GM19035 (cell line): ENCODE measurements around the gene CSK.
"Not testable (repeated sequence)": the region's sequence is repeated elsewhere in the genome, so short reads cannot be mapped to it uniquely, and the experiment has no call there.

ENCODE experiments used
- ATAC-seq: cut with Tn5 transposase; IDR thresholded peaks from one replicate; pipeline ENCODE4 v1.9.1; 2021; ENCODE audit not compliant: unreplicated experiment

CSK gene

DNA sequence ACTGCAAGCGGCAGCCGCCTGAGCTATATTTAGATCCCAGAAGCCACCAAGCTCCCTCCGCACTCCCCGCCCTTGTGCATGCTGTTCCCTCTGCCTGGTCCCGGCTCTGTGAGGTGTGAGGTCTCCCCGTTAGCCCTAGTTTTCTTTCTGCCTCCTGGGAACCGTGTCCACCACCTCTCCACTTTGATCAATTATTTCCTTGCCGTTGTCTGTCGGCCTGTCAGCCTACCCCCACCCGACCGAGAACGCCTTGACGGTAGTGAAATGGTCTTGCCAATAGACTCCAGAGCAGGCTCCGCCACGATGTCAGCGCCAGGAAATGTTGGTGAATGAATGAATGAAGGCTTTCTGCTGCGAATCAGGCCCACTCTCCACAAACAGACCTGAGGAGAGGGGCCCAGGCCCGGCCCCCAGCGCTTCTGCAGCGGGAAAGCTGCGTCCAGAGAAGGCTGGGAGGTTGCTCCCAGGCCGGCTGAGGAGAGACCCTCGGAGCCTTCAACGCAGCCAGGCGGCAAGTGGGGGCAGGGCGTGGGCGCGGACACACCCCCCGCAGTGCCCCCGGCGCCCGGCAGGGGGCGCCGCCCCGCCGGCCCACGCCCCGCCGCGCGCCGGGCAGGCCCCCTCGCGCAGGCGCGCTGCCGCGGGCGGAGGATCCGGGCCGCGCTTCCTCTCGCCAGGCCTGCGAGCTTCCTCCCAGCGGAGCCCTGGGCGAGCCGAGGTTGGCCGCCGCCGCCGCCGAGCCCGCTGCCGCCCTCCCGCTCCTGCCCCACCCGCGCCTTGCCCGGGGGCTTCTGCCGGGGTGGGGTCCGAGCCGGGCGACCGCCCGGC, at the start of gene CSK:
CSK (plus strand) TSS at position 650 of the 828 bp plus-strand sequence. CDS start 16,218 bp downstream, outside the sequence.
- ATAC-seq: peak; percentile 42

DNA sequence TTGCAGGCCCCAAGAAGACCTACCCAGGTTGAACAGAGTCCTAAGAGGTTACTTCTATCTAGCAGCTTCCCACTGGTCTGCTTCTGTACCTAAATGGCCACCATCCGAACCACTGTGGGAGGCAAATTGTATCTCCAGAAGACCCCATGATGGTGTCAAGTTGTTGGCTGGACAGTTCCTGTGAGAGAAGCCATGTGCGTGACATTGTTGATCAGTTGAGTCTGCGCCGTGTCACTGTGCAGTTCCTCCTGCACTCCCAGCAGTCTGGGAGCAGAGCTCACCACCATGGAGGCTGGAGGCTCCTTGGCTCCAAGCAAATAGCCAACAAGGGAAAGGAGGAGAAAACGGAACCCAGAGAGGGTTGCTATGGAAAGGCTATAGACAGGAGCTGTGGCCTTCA, 49.0 kb upstream of the CSK start:
- no peak for ATAC-seq

DNA sequence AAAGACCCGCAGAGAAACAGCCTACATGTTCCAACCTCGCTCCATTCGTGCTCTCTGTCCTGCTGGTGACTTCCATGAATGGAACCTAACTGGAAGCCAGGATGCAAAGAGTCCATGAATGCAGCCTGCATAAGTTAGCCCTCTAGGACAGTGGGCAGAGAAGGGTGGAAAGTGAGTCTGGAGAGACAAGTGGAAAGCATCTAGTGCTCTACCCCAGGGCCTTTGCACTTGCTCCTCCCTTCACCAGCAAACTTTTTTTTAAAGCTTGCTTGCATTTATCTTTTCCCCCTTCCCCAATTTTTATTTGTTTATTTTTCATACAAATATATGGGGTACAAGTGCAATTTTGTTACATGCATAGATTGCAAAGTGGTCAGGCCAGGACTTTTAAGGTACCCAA, 48.6 kb upstream of the CSK start:
- no peak for ATAC-seq

DNA sequence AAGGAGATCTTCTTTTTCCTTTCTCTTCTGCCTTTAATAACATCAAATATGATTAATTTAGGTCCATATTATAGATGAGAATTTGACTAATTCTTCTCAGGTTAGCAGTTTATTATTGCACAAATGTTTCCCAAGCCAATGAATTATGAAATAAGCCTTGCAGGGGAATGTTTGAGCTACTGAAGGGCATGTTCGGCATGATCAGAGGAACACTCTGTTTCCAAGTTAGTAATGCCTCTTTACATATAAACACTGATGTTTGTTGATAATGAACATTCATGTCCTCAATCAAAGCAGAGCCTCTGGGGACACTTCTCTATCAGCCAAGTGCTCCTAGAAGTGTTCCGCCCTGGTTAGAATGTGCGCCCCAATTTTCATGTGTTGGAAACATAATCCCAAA, 46.6 kb upstream of the CSK start:
- ATAC-seq: no peak

DNA sequence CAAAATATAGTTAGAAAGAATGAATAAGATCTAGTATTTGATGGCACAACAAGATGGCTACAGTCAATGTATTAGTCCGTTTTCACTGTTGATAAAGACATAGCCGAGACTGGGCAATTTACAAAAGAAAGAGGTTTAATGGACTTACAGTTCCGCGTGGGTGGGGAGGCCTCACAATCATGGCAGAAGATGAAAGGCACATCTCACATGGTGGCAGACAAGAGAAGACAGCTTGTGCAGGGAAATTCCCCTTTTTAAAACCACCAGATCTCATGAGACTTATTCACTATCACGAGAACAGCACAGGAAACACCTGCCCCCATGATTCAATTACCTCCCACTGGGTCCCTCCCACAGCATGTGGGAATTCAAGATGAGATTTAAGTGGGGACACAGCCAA, 43.6 kb upstream of the CSK start:
- not testable (repeated sequence) for ATAC-seq

DNA sequence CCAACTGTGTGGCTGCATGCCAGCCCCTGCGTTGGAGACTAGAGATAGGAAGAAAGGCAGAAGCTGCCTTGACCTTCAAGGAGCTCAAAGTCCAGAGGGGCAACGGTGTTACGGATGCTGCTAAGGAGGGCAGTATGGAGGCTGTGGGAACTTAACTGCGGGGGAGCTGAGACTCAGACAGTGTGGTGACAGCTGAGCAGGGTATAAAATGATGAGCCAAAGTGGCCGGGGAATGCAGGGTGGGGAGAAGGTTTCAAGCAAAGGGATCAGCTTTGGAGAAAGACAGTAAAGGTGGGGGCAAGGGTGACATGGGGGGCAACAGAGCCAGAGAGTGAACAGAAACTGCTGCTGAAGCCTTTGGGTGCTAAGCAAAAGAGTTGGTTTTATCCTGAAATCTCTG, 39.5 kb upstream of the CSK start:
- ATAC-seq: no peak

DNA sequence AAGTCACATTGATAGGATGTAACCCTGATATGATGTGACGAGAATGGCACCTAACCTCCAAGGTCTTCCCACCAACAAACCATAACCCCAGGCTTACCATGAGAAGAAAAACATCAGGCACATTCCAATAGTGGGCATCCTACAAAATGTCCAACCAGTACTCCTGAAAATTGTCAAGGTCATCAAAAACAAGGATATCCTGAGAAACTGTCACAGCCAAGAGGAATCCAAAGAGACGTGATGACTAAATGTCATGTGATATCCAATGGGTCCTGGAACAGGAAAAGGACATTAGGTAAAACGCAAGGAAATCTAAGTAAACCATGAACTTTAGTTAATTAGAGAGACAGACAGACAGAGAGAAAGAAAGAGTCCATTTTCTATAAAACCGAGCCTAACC, 35.5 kb upstream of the CSK start:
- no peak for ATAC-seq

DNA sequence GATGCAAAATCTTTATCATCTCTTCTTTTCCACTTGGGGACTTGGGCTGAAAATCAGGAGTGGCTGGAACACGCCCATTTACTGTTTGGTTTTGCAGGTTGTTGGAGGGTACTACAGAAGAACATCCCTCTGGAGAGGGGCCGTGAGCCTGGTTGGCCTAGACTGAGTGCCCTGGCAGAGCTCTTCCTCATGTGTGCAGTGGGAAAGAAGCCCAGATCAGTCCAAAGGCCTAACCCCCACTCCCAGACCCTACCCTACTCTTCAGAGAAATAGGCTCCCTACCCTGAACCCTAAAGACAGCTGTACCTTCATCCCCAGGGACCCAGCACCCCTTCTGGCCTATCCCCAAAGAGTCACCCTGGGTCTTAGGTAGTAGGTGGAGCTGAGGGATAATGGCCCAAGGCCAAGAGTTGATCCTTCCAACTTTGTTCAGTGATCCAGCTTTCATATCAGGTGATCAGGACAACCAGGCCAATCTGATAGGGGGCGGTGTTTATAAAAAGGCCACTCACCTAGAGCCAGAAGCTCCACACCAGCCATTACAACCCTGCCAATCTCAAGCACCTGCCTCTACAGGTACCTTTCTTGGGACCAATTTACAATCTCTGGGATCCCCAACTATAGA, 33.4 kb upstream of the CSK start, which contains the start of gene CYP1A2:
CYP1A2 (plus strand) TSS at position 524 of the 625 bp plus-strand sequence. CDS start 894 bp downstream, outside the sequence.
- no peak for ATAC-seq

DNA sequence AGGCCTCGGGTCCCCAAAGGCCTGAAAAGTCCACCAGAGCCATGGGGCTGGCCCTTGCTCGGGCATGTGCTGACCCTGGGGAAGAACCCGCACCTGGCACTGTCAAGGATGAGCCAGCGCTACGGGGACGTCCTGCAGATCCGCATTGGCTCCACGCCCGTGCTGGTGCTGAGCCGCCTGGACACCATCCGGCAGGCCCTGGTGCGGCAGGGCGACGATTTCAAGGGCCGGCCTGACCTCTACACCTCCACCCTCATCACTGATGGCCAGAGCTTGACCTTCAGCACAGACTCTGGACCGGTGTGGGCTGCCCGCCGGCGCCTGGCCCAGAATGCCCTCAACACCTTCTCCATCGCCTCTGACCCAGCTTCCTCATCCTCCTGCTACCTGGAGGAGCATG, 32.0 kb upstream of the CSK start:
- no peak for ATAC-seq

DNA sequence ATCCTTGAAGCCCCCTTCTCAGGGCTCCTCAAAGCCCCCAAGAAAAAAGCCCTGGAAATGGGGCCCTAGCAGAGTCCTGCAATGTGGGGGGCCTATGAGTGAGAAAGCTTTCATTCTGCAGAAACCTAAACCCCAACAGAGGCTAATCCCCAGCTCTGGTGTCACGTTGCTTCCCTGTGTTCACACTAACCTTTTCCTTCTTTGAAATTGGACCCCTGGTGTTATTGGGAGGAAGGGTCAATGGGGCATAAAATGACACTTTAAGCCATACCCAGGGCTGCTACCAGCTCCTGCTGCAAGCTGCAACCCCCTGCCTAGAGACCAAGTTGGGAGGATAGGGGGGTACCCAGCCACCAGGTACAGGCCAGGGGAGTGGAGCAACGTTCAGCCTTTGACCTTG, 31.1 kb upstream of the CSK start:
- ATAC-seq: no peak

DNA sequence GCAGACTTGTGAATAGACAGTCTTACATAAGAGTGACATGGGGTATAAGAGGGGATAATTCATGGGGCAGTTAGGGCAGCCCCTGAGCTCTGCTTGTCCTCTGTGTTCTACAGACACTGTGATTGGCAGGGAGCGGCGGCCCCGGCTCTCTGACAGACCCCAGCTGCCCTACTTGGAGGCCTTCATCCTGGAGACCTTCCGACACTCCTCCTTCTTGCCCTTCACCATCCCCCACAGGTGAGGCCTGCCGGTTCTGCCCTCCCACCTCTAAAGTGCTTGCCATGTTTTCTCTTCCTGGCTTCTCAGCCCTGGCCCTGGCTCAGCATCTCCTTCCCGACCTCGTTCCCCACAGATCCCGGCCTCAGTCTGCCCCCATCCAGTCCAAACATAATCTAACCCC, 29.9 kb upstream of the CSK start:
- no peak for ATAC-seq

DNA sequence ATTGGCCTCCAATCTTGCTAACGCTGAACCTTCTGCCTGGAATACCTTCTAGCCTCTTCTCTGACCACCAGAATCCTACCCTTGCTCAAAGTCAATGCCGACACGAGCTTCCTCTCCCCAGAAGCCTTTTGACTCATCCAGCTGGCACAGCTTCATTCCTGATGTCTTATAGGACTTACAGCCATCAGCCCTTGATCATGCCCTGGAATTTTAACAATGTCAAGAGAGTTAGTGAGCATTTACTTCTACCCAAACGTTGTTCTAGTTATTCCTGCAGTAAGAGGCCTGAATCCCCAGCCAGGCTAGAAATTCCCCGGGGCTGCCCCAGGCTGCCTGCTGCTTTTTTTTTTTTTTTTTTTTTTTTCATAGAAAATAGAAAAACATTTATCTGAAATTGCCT, 29.3 kb upstream of the CSK start:
- no peak for ATAC-seq

DNA sequence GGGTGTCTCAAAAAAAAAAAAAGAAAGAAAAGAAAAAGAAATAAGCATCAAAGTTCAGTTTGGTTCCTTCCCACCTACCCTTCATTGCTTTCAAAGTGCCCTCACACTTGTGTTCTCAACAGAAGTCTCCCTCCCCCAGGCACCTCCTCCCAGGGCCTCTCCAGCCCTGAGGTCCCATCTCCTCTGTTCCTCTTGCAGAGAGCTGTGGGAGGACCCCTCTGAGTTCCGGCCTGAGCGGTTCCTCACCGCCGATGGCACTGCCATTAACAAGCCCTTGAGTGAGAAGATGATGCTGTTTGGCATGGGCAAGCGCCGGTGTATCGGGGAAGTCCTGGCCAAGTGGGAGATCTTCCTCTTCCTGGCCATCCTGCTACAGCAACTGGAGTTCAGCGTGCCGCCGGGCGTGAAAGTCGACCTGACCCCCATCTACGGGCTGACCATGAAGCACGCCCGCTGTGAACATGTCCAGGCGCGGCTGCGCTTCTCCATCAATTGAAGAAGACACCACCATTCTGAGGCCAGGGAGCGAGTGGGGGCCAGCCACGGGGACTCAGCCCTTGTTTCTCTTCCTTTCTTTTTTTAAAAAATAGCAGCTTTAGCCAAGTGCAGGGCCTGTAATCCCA, 27.2 kb upstream of the CSK start:
- no peak for ATAC-seq

DNA sequence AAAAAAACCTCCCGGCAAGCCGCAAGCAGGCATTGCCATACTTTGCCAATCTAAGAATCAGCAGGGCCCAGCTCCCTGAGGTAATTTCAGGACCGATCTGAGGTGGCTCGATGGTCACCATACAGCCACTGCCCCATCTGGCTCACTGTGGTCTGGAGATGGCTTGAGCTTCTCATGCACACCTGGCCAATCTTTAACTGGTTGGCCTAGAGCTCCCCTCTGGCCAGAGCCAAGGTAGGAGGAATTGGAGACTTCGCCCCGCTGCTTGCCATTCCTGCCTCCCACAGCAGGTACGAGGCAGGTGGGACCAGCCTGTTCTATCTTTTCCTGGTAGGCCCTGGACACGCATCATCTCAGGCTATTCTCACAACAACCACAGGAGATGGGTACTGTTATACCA, 23.1 kb upstream of the CSK start:
- no peak for ATAC-seq

DNA sequence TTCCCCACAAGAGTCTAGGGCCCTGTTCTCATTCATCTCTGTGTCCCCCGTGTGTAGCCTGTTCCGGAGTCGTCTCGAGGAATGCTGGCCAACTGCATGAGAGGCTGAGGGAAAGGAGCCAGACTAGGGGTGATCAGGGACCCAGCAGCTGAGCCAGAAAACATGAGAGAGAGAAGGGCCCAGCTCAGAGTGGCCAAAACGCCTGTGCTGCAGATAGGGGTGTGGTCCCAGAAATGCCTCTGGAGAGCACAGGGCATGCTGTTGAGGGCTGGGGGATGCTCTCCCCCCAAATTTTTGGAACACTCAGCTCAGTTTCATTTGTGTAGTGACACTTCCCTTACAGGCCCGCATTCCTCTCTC, 19.1 kb upstream of the CSK start:
- ATAC-seq: no peak

DNA sequence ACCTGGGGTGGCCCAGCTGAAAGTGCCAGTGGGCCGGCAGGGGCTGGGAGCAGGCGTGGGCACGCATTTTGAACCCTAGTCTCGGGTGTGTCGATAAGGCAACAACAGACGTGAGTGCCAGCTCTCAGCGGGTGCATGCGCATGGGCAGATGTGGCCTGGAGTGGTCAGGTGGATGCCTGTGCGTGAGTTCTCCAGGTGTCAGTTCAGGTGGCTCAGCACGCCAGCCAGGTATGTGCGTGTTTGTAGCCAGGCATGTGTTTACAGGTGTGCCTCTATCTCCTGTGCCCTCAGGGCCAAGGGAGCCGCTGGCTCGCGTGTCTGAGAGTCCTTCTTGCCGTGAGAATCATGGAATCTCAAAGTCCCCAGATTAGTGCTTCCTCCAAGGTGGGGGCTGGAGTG, 18.5 kb upstream of the CSK start:
- ATAC-seq: no peak

DNA sequence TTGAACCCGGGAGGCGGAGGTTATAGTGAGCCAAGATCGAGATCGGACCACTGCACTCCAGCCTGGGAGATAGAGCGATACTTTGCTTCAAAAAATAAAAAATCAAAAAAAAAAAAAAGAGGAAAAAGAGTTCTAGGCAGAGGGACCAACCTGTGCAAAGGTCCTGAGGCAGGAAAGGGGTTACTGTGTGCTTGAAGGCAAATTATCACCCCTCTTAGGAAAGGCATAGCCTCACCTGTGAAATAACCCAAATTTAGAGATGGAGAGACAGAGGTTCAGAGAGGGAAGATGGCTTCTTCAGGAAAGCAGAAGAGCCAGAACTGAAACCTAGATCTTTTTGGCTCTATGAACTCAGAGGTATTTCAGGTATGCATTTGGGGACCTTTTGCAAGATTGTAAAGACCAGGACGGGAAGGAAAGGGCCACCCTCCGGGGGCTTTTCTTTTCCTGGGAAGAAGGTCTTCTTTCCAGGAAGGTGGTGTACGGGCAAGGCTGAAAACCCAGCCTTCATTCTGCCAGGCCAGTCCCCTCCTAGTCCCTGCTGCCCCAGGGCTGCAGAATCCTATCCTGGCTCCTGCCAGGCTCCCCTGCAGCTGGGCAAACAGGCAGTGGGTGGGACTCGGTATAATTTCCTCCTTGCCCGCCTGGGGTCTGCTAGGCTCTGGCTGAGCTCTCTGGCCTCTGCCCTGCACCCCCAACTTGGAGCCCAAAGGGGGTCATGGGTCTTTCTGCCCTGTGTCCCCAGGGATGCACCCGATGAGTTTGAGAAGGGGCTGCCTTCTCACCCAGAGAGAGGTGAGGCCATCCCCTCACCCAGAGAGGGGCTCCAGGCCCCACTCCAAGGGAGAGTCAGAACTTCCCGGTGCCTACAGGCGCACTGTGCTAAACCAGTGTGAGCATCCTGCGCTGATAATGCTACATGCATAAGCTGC, 14.4 kb upstream of the CSK start:
- no peak for ATAC-seq

DNA sequence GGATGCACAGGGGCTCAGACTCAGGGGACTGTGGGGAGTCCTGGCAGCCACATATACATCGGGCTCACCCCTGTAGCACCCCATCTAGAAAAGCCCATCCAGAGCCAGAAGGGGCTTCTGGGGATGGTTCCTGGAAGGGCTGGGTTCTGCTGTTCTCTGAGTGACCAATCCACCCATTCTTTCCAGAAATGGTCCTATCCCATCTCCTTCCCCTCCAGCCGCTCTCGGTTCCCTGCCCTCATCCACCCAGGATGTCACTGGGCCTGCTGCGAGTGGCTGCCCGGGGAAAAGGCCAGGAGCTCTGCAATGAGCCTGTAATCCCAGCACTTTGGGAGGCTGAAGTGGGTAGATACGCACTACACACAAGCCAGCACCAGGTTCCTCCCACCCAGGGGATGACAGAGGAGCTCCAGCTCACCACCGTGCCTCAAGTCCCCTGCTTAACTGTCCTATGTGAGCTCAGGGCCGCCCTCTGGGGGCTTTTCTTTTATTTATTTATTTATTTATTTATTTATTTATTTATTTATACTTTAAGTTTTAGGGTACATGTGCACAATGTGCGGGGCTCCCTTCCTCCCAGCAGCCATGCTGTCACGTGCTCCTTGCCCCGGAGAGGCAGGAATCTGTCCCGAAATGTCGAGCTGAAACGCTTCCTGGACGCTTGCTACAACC, 13.6 kb upstream of the CSK start:
- ATAC-seq: no peak

DNA sequence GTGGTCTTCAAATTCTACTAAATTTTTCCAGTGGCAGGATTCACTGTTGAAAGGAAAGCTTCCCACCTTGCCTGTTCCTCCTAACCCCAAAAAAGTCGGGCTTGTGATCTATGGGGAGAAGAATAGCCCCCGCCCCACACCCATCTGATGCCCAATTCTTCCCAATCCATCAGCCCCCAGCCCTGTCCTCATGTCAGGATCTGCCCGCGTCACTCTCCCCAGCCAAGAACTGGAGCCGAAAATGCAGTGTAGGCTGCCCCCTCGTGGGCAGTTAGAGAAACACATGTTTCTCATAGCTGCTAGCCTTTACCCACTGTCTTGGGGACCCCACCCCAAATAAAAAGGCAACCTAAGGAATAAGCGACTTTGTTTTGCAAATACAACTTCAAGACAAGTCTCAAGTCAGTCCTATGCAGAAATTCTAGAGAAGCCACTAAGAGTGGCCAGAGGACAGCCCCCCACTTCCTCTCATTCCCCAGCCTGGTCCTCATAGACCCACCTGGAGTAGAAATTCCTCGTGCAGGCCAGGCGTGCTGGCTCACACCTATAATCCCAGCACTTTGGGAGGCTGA, 13.0 kb upstream of the CSK start:
- no peak for ATAC-seq

DNA sequence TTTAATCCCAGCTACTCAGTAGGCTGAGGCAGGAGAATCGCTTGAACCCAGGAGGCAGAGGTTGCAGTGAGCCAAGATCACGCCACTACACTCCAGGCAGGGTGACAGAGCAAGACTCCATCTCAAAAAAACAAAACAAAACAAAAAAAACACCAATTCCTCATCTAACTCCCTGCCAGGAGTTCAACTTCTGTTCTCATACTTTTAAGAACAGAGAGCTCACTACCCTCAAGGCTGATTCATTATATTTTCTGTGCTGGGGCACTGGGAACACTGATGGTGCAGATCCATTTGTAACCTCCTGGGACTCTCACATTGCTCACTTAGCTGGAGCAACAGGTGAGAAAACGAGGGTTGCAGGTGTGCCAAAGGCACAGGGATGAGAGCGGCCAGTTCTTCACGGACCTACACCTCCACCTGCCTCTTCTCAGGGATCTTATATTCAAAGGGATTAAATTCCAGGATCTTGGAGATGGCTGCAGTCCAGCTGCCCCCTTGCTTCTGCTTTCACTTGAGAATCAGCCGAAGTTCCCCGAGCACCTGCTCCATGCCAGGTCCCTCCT, 12.3 kb upstream of the CSK start:
- no peak for ATAC-seq
